ENCODE data around the gene NOD1.
"Not testable (repeated sequence)": the region's sequence is repeated elsewhere in the genome, so short reads cannot be mapped to it uniquely, and the experiment has no call there.

- TF ChIP-seq EZH2 (IDR thresholded peaks at IDR 0.05; ENCODE audit: low read depth, low read length, severe bottlenecking); BCL11A (IDR thresholded peaks at IDR 0.05; ENCODE audit: low read depth in 2 of 2, low read length in 2 of 2); SP1 (IDR thresholded peaks at IDR 0.05; ENCODE audit: low read depth, low read length); POLR2AphosphoS5 (IDR thresholded peaks at IDR 0.05; ENCODE audit: low read depth, low read length); MAX (IDR thresholded peaks at IDR 0.05); CTCF (IDR thresholded peaks at IDR 0.05; ENCODE audit: control extremely low read depth in 1 of 3, insufficient read depth in 1 of 3, low read depth in 1 of 3, low read length in 3 of 3); CEBPB (IDR thresholded peaks at IDR 0.05; ENCODE audit: low read depth, low read length); POLR2A (IDR thresholded peaks at IDR 0.05; ENCODE audit: control extremely low read depth in 1 of 2, low read depth in 2 of 2, low read length in 2 of 2); TAF1 (IDR thresholded peaks at IDR 0.05; ENCODE audit: low read depth, low read length); YY1 (IDR thresholded peaks at IDR 0.05; ENCODE audit: low read depth, low read length); GTF2F1 (IDR thresholded peaks at IDR 0.05; ENCODE audit: borderline replicate concordance, low read depth, low read length); ZNF274 (IDR thresholded peaks at IDR 0.05; ENCODE audit: borderline replicate concordance, extremely low read depth, low read length): not testable (repeated sequence)
Observed at GRCh38 chr7:30380824-30381223, 97.8 kb downstream of the NOD1 start.

Measured in H1 (cell line).